Activated CD8-positive, alpha-beta memory T cell treated with anti-CD3 and anti-CD28 coated beads for 24 hours (primary cell): ENCODE results near the gene NLGN2.

ENCODE experiments used
- DNase-seq: peaks from one replicate; pipeline ENCODE4 v3.0.0-alpha.2; 2020

The NLGN2 gene

GRCh38 chr17:7414837-7415236 lies 7.2 kb downstream of the NLGN2 start:
- no peak for DNase-seq

- DNase-seq, result no peak
Measured at GRCh38 chr17:7415784-7416183, 8.1 kb downstream of the NLGN2 start.

- no peak for DNase-seq
Measured at GRCh38 chr17:7416323-7416722, 8.7 kb downstream of the NLGN2 start.

- no peak for DNase-seq
Measured at GRCh38 chr17:7417056-7417655, 9.5 kb downstream of the NLGN2 start.

GRCh38 chr17:7418472-7419152 lies 11.0 kb downstream of the NLGN2 start:
- DNase-seq, result no peak

GRCh38 chr17:7419819-7420610 lies 12.4 kb downstream of the NLGN2 start, which contains the start of gene SPEM1:
SPEM1 (plus strand) TSS chr17:7420324; CDS start chr17:7420385, 61 bp downstream.
- no peak for DNase-seq

GRCh38 chr17:7421186-7421585 lies 13.5 kb downstream of the NLGN2 start:
- DNase-seq, result no peak

GRCh38 chr17:7423679-7424078 lies 16.0 kb downstream of the NLGN2 start:
- DNase-seq, result no peak

GRCh38 chr17:7425316-7425715 lies 17.7 kb downstream of the NLGN2 start, which contains the start of gene SPEM2:
SPEM2 (plus strand) TSS chr17:7425616; CDS start chr17:7425689, 73 bp downstream.
- DNase-seq, result no peak

- no peak for DNase-seq
Measured at GRCh38 chr17:7425756-7426155, 18.1 kb downstream of the NLGN2 start.

GRCh38 chr17:7426203-7426863 lies 18.7 kb downstream of the NLGN2 start:
- no peak for DNase-seq

- no peak for DNase-seq
Measured at GRCh38 chr17:7426896-7427489, 19.3 kb downstream of the NLGN2 start.

GRCh38 chr17:7427549-7427948 lies 19.9 kb downstream of the NLGN2 start:
- DNase-seq, result no peak

GRCh38 chr17:7428557-7428956 lies 20.9 kb downstream of the NLGN2 start, which contains the start of gene SPEM3:
SPEM3 (plus strand) TSS chr17:7428857; CDS start chr17:7428903, 46 bp downstream.
- no peak for DNase-seq

GRCh38 chr17:7429722-7430121 lies 22.1 kb downstream of the NLGN2 start:
- no peak for DNase-seq

- no peak for DNase-seq
Measured at GRCh38 chr17:7431231-7431630, 23.6 kb downstream of the NLGN2 start.

- DNase-seq, result no peak
Measured at GRCh38 chr17:7432296-7432695, 24.7 kb downstream of the NLGN2 start.

- DNase-seq, result peak; percentile 87
Measured at GRCh38 chr17:7435676-7436555, 28.3 kb downstream of the NLGN2 start.

- peak; percentile 90 for DNase-seq
Measured at GRCh38 chr17:7436556-7437368, 29.1 kb downstream of the NLGN2 start.

- DNase-seq, result no peak
Measured at GRCh38 chr17:7437369-7437863, 29.8 kb downstream of the NLGN2 start.
